GM21515 (cell line): ENCODE data around the gene NKAIN4.

Source experiments
- ATAC-seq: cut with Tn5 transposase; IDR thresholded peaks from one replicate; pipeline ENCODE4 v1.9.1; 2021; ENCODE audit not compliant: unreplicated experiment

NKAIN4 gene

DNA sequence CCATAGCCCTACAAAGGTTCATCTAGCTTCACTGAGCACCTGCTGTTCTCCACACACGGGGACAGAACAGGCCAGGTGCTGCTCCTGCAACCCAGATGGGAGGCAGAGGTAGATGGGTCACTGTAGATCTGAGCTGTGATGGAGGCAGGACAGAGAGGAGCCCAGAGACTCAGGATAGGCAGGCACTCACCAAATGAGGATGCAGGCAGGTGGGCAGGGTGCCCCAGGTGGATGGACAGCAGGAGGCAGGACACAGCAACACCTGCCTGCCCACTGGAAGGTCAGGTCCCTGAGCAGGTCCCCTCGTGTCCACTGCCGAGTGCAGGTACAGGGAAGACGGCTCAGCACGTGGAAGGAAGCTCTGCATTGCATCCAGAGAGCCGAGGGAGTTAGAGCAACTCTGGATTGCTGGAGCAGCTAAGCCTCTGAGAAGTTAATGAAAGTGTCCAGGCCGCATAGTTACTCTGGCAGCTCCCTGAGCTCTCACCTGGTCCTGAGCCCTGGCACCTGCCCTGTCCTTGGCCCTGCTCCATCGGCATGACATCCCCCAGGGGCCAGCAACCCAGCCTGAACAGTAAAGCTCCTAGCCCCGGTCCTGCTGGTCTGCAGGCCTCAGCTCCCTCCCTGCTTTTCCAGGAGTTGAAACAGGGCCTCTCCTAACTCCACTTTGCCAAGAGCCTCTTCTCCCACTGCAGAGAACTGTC lies 33.4 kb downstream of the NKAIN4 start:
- ATAC-seq = no peak

DNA sequence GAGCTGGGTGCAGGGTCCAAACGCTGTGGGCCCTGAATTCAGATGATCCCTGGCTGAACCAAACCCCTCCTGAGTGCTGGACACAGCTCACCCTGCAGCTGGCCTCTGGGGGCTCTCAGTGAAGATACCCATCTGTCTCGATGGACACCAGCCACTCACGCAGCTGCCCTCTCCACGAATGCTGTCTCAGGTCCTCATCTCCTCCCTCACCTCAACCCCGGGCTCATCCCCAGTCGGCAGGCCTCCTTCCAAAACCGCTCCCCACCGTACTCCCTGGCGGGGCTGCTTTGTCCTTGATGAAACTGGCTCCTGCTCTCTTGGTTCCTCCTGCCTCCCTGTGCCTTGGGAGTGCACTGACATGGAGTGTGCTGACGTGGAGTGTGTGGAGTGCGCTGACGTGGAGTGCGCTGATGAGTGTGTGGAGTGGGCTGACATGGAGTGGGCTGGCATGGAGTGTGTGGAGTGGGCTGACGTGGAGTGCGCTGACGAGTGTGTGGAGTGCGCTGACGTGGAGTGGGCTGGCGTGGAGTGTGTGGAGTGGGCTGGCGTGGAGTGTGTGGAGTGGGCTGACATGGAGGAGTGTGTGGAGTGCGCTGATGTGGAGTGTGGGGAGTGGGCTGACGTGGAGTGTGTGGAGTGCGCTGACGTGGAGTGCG lies 34.3 kb downstream of the NKAIN4 start:
- ATAC-seq = no peak

DNA sequence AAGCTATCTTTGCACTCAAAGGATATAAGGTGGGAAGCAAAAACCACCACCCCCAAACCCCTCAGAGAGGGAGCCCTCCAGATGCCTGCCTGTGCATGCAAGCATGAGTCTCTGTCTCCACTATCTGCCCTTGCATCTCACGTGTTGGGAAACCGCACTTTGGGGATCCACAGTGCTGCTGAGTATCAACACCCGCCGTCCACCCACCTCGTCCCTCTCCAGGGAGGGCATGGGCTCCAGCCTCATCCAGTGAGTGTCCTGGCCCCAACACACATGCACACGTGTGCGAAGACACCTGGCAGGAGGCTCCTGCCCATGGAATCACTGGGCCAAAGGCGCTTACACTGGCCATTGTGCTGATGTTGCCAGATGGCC lies 34.8 kb downstream of the NKAIN4 start:
- no peak for ATAC-seq

DNA sequence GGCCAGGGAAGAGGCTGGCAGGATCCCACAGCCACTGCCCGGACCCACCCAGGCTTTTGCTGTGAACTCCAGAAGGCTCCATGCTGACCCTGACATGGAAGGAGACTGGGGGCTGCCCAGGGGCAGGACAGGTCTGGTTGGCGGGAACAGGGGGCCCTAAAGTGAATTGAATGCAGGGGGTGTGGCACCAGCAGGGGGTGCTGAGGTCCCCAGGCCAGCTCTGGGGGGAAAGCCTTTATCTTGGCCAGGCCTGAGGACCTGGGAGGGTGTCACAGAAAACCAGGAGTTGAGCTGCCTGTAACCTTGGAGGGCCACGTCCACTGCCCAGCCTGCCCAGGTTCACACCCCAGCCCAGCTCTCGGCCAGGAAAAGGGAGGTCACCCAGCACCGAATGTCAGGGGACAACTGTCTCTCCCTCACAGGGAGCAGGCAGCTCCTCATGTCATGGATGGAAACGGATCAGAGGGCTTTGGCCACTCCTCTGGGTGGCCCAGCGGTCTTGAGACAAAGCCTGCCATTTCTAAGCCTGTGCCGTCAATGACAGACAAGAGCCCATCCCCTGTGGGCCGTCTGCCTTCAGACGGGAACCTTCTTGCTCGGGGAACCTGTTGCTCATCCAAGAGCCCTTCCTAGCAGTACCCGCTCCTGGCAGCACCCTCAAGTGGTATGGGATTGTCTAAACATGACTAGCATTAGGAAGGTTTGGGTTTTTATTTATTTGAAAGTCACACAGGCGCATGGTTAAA lies 35.4 kb downstream of the NKAIN4 start:
- no peak for ATAC-seq

DNA sequence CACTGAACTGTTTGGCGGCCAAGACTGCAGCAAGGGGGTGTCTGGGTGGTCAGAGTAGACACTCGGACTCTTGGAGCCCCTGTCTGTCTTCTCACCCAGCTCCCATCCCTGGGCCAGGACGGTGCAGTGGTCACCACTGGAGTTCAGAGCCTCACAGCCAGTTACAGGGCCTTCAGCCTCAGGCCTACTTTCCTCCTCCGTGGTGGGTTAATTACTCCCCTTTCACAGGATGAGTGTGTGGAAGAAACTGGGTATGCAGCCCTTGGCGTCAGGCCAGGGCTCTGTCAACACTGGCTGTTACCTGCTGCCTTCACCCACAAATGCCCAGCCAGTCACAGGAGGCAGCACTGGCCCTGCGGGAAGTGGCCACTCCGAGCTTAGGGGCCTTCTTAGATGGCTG lies 36.6 kb downstream of the NKAIN4 start:
- ATAC-seq = no peak

DNA sequence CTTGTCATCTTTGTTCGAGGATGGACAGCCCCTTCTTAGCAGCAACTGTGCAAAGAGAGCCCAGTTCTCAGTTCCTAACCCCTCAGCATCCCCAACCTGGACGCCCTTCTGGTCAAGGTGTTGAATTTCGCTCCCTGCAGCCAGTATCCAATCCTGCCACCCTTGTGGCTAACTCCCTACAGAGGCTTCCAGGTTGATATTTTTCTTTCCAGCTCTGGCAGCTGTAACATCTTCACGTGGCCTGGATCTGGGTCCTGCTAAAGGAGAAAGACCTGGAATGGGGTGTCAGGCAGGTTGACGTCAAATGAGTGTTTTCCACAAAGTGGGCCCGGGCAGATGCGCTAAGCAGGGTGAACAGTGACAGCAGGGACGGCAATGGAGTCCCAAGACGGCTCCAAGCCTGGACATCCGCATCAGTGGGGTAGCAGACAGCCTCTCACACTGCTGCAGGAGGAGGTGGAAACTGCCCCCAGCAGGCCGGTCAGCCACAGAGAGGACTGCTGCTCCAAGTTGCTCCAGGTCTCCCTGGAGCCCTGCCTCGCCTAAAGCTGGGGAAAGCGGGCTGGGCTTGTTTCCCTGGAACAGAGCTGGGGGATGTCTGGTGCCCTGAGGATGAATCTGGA lies 37.3 kb downstream of the NKAIN4 start:
- ATAC-seq = no peak

DNA sequence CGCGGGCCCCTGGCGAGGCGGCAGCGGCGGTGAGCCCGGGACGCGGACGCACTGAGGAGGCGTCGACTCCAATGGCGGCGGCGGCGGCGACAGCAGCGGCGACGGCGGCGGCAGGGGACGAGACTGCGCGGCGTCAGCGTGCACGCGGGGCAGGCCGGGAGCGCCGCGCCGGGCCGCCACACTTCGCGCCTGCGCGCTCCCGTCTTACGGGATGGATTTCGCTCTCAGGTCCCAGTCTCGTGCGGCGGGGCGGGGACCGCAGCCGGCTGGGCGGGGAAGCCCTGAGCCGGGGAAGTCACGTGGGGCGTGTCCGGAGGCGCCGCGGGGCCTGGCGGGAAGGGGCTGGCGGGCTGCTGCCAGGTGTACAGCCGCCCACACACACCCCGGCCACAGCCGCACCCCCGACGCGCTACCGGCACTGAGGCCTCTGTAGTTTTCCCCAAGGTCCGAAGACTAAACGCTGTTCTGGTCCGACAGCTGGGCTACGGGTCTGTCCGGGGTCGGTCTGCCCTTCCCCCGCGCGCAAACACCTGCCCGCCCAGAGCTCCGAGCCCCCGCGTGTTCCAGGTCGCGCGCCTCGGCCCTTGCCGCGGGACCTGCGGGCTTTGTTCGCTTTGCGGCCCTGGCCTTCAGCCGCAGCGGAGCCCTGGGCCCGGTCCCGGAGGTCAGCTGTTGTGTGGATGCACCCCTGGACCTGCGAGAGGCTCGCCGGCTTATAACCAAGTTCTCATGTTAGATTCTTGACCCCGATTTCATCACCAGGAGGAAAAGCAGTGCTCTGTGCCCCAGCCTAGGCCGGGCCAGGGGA lies 38.0 kb downstream of the NKAIN4 start, which contains the start of gene YTHDF1:
Gene YTHDF1, minus strand, starts transcription at position 91 of the 808 bp plus-strand sequence. CDS start 239 bp downstream, outside the sequence.
- ATAC-seq = peak; percentile 81

DNA sequence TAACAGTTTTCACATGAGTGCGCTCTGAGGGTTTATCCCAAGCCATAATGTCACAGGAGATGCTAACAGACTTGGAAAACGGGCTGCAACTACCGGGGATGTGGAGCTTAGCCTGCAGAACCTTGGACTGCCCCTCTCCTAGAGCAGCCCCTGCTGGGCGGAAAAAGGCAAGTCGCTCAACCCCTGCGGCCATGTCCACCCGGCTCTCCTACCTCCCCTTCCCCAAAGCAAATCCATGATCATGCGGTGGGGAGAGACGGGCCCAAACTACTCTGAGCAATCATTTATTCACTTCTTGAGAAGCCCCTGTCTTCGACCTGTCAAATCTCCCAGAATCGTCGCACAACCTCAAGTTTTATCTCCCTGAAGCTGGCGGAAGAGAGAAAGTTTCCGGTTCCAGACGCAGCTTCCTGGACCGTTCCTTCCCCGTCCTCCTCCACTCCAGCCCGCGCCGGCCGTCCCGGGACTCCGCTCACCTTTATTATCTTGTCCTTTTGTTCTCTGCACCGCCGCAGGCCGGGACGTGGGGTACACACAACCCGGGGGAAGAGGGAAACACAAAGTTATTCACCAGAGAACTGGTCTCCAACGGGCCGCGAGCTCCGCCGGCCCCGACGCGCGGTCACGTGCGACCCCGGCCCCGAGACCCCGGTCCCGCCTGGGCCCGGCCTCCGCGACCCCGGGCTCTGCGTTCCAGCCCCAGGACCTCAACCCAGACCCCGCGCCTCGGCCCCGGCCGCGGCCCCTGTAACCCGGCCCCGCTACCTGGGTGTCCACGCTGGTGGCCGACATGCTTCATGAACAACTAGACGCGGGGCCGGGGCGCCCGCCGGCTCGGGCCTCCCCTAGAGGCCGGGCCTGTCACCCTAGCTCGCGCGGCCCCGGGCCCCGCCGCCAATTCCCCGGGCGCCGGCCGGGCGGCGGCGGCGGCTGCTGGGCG lies 38.9 kb downstream of the NKAIN4 start:
- ATAC-seq = no peak

DNA sequence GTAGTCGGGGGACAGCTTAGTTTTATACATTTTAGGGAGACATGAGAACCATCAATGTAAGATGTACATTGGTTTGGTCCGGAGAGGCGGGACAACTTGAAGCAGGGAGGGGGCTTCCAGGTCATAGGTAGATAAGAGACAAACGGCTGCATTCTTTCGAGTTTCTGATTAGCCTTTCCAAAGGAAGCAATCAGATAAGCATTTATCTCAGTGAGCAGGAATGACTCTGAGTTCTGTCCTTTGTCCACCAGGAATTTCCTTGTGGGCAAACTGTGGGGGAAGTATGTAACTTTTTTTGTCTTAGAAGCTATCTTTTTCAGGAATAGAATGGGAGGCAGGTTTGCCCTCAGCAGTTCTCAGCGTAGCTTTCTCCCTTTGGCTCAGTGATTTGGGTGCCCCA lies 39.7 kb downstream of the NKAIN4 start:
- no peak for ATAC-seq

DNA sequence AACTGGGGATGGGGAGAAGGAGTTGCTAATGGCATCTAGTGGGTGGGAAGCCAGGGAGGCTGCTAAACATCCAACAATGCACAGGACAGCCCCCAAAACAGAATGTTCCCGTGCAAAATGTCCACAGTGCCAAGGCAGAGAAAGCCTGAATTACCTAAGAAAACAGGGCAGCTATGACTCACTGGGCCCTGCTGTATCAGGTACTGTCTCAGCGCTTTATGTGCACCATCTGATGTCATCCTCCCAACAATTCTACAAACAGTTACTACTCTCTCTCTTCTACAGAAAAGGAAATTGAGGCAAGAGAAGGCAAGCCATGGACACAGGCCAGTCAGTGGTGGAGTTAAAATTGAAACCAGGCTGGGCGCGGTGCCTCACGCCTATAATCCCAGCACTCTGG lies 41.5 kb downstream of the NKAIN4 start:
- no peak for ATAC-seq

DNA sequence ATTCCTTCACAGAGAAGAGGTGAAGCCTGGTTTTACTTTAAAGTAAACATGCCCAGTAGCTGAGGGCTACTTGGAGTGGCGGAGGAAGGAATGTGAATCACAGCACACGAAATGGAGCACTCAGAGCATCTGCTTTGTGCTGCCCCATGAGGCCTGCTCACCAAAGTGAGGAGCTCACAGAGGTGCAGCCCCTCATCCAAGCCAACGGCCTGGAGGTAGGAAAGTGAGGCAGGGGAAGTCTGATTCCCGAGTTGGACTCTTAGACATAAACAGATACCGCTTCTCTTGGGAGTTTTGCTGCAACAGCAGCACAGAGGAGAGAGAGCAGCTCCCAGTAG lies 41.9 kb downstream of the NKAIN4 start:
- ATAC-seq = no peak

DNA sequence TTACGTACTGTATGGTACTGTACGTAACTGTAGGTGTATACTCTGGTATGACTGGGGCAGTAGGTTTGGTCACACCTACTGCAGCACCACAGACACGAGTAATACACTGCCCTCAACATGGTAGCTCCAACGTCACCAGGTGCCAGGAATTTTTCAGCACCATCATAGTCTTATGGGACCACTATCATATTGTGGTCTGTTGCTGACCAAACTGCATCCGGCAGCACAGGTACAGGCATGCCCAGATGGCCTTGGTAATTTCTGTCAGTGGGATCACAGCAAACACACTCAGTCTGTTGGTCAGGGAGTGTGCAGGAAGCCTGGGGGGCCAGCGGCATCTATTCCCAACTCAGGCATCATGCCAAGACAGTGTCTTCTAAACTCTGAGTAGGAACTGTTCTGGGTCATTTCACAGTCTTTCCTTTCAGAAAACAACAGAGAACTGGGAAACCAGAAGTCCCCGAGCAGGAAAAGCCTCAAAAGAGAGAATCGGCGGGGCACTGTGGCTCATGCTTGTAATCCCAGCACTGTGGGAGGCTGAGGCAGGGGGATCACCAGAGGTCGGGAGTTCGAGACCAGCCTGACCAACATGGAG lies 44.2 kb downstream of the NKAIN4 start:
- ATAC-seq = no peak

DNA sequence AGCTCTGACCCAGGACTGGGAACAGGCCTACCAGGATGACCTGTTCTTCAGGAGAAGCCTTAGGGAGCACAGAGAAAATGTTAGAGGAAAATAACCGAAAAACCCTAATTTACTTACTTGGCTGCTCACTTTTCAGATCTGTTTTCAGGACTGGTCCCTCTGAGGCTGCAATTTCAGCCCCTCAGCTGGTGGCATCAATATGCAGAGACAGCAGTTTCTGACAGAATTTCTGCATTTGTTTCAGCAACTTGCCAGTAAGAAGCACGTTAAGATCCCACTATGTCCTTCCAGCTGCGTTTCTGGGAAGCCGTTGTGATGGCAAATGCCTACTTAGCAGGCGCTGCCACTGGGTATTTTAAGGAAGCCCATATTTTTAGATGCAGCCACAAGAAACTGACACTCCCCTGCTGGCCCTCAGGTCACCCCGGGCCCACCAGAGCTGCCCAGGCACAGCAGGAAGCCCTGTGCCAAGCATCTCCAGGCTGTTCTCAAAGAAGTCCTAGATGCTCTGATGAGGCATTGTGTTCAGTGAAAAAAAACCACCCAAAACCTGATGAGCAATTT lies 45.8 kb downstream of the NKAIN4 start:
- no peak for ATAC-seq

DNA sequence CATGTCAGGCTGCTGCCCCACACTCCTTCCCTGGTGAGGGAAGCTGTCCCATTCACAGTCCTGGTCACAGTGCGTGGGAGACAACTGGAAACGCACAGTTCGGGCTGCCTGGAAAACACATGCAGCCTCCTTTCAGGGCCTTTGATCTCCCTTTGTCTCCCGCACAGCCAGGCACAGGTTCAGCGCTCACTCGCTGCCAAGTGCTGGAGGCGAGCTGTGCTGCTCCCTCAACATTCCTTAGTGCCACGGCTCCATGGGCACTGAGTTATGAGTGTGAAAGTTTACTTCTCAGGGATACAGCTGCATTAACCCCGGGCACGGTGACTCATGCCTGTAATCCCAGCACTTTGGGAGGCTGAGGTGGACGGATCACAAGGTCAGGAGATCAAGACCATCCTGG lies 47.4 kb downstream of the NKAIN4 start:
- no peak for ATAC-seq

DNA sequence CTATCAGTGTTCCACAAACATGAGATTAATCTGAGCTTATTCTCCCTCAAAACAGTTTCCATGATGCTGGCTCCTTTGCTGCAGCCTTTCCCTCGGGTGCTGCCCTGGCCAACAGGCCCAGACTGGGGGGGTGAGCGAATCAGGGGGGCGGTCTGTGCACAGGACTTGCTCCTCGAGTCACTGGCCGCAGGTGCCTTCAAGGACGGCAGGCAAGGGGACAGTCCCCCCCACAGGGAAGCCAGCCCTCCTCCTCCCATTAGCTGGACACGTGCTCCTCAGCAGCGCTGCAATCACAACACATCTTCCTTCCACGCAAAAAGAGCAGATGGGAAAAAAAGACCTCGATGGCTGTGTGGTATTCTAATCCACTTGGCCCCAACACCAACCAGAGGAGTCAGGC lies 48.4 kb downstream of the NKAIN4 start:
- no peak for ATAC-seq

DNA sequence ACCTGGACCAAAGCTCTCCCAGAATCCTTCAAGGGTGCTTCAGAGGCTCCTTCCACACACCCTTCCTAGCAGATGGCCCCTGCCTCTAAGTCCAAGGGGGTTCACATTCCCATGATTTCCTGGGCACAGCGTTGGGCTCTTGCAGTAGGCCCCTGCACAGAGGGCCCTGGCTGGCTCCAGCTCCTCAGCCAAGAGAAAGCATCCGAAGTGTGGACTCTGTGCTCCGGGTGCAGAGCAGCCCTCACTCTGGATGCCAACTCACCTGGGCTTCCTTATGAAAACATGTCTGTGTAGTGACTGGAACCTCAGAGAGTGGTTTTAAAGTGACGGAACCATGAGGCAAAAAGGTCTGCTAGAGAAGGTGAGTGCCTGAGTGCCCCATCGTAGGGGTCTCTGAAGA lies 49.9 kb downstream of the NKAIN4 start:
- no peak for ATAC-seq

DNA sequence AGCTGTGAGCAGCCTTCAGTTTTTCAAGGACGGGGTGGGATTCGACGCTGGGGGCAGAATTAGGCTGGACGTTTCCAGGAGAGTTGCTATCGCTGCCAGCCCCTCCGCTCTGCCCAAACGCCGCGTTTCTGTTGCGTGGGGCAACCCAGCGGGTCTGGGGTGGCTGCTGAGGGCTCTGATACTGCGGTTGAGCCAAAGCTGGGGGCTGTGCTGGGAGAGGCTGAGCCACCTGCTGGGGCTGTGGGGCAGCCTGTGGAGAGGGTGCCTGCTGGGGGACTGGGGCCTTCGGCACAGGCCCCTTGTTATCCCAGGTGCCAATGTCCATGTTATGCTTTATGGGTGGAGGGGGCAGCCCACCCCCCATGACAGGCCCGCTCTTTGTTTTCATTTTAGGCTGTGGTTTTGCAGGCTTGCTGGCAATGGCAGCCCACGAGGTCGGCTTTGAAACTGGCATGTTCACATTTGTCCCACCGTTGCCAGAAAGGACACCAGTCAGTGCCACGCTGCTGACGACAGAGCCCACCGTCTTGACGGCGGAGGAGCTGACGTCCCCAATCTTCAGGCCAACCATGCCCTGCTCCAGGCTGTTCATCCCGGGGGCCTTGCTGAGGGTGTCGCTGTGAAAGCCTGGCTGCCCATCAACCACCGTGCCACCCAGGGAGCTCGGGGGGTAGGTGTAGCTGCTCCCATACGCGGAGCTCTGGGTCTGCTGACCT lies 51.3 kb downstream of the NKAIN4 start:
- no peak for ATAC-seq

DNA sequence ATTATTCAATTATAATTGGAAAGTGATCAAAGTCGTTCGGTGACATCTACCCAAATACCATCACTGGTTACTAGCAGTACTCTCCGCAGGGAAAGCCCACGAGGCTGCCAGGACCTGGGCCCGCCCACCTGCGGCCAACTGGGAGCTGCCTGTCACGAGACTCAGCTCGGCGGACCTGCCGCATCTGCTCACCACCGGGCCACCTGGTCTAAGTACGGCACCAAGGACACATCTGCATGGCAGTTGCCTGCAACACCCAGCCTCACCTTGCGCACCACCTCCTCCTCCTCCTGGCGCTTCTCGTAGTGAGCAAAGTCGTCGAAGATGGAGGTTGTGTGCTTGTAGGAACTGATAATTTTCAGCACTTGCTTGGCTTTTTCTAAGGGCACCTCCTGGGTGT lies 52.2 kb downstream of the NKAIN4 start:
- ATAC-seq = no peak

DNA sequence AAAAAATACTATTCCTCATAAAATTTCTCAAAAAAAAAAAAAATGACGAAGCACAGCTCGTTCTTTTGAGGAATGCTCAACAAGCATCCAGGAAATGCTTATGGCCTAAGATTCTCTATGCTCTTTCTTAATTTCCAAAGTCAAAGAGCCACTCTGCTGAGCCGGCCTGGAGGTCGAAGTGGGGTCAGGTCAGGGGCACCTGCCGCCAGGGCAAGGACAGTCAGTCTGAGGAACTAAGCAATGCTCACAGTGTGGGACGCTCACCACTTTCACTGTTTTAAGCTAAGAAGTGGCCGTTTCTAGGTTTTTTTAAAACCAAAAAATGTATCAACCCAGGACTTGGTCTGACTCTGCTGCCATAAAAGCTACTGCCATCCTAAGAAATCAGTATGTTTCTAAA lies 55.7 kb downstream of the NKAIN4 start:
- no peak for ATAC-seq
